Measurements from ENCODE around the gene YJU2.

- TF ChIP-seq, protein P1, sequence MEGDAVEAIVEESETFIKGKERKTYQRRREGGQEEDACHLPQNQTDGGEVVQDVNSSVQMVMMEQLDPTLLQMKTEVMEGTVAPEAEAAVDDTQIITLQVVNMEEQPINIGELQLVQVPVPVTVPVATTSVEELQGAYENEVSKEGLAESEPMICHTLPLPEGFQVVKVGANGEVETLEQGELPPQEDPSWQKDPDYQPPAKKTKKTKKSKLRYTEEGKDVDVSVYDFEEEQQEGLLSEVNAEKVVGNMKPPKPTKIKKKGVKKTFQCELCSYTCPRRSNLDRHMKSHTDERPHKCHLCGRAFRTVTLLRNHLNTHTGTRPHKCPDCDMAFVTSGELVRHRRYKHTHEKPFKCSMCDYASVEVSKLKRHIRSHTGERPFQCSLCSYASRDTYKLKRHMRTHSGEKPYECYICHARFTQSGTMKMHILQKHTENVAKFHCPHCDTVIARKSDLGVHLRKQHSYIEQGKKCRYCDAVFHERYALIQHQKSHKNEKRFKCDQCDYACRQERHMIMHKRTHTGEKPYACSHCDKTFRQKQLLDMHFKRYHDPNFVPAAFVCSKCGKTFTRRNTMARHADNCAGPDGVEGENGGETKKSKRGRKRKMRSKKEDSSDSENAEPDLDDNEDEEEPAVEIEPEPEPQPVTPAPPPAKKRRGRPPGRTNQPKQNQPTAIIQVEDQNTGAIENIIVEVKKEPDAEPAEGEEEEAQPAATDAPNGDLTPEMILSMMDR (IDR thresholded peaks at IDR 0.05 in 2 of 3, conservative IDR thresholded peaks at IDR 0.05 in 1 of 3; ENCODE audit: borderline replicate concordance in 1 of 3, insufficient read depth in 1 of 3, low read depth in 2 of 3, low read length in 2 of 3): no peak
- TF ChIP-seq JUND (IDR thresholded peaks at IDR 0.05): no peak
- TF ChIP-seq POLR2A (IDR thresholded peaks at IDR 0.05; ENCODE audit: borderline replicate concordance, extremely low read depth, insufficient read depth, insufficient read length): no peak
- no peak for TF ChIP-seq POLR2AphosphoS5 (IDR thresholded peaks at IDR 0.05; ENCODE audit: low read depth, low read length)
- TF ChIP-seq CBX3 (IDR thresholded peaks at IDR 0.05; ENCODE audit: low read depth): no peak
- no peak for TF ChIP-seq ELF1 (IDR thresholded peaks at IDR 0.05; ENCODE audit: borderline replicate concordance, low read depth)
- TF ChIP-seq, protein P2, sequence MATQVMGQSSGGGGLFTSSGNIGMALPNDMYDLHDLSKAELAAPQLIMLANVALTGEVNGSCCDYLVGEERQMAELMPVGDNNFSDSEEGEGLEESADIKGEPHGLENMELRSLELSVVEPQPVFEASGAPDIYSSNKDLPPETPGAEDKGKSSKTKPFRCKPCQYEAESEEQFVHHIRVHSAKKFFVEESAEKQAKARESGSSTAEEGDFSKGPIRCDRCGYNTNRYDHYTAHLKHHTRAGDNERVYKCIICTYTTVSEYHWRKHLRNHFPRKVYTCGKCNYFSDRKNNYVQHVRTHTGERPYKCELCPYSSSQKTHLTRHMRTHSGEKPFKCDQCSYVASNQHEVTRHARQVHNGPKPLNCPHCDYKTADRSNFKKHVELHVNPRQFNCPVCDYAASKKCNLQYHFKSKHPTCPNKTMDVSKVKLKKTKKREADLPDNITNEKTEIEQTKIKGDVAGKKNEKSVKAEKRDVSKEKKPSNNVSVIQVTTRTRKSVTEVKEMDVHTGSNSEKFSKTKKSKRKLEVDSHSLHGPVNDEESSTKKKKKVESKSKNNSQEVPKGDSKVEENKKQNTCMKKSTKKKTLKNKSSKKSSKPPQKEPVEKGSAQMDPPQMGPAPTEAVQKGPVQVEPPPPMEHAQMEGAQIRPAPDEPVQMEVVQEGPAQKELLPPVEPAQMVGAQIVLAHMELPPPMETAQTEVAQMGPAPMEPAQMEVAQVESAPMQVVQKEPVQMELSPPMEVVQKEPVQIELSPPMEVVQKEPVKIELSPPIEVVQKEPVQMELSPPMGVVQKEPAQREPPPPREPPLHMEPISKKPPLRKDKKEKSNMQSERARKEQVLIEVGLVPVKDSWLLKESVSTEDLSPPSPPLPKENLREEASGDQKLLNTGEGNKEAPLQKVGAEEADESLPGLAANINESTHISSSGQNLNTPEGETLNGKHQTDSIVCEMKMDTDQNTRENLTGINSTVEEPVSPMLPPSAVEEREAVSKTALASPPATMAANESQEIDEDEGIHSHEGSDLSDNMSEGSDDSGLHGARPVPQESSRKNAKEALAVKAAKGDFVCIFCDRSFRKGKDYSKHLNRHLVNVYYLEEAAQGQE (IDR thresholded peaks at IDR 0.05; ENCODE audit: low read depth): no peak
- TF ChIP-seq, protein P3, sequence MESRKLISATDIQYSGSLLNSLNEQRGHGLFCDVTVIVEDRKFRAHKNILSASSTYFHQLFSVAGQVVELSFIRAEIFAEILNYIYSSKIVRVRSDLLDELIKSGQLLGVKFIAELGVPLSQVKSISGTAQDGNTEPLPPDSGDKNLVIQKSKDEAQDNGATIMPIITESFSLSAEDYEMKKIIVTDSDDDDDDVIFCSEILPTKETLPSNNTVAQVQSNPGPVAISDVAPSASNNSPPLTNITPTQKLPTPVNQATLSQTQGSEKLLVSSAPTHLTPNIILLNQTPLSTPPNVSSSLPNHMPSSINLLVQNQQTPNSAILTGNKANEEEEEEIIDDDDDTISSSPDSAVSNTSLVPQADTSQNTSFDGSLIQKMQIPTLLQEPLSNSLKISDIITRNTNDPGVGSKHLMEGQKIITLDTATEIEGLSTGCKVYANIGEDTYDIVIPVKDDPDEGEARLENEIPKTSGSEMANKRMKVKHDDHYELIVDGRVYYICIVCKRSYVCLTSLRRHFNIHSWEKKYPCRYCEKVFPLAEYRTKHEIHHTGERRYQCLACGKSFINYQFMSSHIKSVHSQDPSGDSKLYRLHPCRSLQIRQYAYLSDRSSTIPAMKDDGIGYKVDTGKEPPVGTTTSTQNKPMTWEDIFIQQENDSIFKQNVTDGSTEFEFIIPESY (IDR thresholded peaks at IDR 0.05; ENCODE audit: extremely low read depth, insufficient replicate concordance, low read length): no peak
These were observed 17.5 kb upstream of the YJU2 start, which contains the start of gene EBI3 for GRCh38 chr19:4229179-4229931.
